NB4 (cell line): Measurements from ENCODE around the gene LIPA.

Experiments used
- DNase-seq: peaks from one replicate; pipeline ENCODE4 v3.0.0; 2010; ENCODE audit warnings: low read depth
- H3K4me3 ChIP-seq: one replicate; pipeline ENCODE4 v1.5.1; 2011; ENCODE audit warnings: mild to moderate bottlenecking, low read depth, low read length, moderate library complexity
- CTCF ChIP-seq: IDR thresholded peaks from one replicate; pipeline ENCODE4 v1.5.1; 2012; ENCODE audit warnings: low read depth, low read length
- MAX ChIP-seq: IDR thresholded peaks from 2 replicates; pipeline ENCODE4 v1.6.1; 2011; ENCODE audit warnings: low read depth, low read length
- MYC ChIP-seq: IDR thresholded peaks from 2 replicates; pipeline ENCODE4 v1.6.1; 2011; ENCODE audit warnings: low read depth, low read length
- POLR2A ChIP-seq: IDR thresholded peaks from 2 replicates; pipeline ENCODE4 v1.6.1; 2011; ENCODE audit warnings: mild to moderate bottlenecking; ENCODE audit not compliant: insufficient read length; ENCODE audit errors: extremely low read depth

The LIPA gene

GRCh38 chr10:89281606-89282395, 30.2 kb upstream of the LIPA start:
- DNase-seq = no peak
- TF ChIP-seq MYC = no peak
- TF ChIP-seq CTCF = no peak
- H3K4me3 ChIP-seq = no peak overlapping the region

- TF ChIP-seq MAX = no peak
- TF ChIP-seq CTCF = no peak
- TF ChIP-seq POLR2A = no peak
- no peak for TF ChIP-seq MYC
- DNase-seq = no peak
- H3K4me3 ChIP-seq = no peak overlapping the region
Observed at GRCh38 chr10:89280508-89280907, 28.9 kb upstream of the LIPA start.

GRCh38 chr10:89279421-89279869, 27.9 kb upstream of the LIPA start:
- no peak for DNase-seq
- H3K4me3 ChIP-seq = no peak overlapping the region
- no peak for TF ChIP-seq MYC
- no peak for TF ChIP-seq CTCF
- TF ChIP-seq POLR2A = no peak
- no peak for TF ChIP-seq MAX

- TF ChIP-seq POLR2A (no peak), CTCF (no peak), MAX (no peak), MYC (no peak)
- no peak for DNase-seq
- no peak overlapping the region for H3K4me3 ChIP-seq
Observed at GRCh38 chr10:89278900-89279392, 27.4 kb upstream of the LIPA start.

- TF ChIP-seq POLR2A (no peak), CTCF (no peak), MAX (no peak), MYC (no peak)
- no peak overlapping the region for H3K4me3 ChIP-seq
- DNase-seq = no peak
Observed at GRCh38 chr10:89278034-89278535, 26.5 kb upstream of the LIPA start.
